ENCODE data around the gene SLC28A1. TPM values are rescaled to one million over a fixed set of nuclear protein-coding genes. Genes with fewer than 3 reads are reported as not detected.

Gene SLC28A1
- total and polyA plus RNA-seq, 4 donors: 0.09 to 39.7 (median 18.3) TPM

DNA sequence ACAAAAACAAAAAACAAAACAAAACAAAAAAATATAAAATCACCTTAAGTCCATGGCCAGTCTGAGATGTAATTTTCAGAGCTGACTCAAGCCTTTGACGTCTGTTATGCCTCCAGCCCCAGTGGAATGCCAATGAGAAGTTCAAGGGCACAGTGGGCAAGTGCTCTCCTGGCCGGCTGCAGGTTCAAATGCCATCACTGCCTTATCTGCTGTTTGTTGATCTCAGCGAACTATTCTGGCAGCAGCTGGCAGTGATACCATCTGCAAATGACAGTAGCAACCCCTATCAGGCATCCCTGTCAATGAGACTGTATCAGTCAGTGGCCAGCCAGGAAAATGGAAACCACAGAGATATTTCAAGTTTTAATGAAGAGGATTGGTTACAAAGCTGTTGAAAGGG lies 86.4 kb downstream of the SLC28A1 start:
- 42% methylated on average over 3 of the region's 3 CpGs for WGBS
- Histone ChIP-seq H3K36me3 (ENCODE audit: control insufficient read depth in 4 of 4, insufficient read depth in 3 of 4, low read depth in 1 of 4, low read length in 3 of 4) (peaks cover 0 to 3% (median 0%) of the 10 kb centered on the region in 4 donors), H3K4me1 (ENCODE audit: control insufficient read depth in 4 of 4, insufficient read depth in 4 of 4, low read length in 3 of 4) (peaks cover 0 to 3% (median 1%) of the 10 kb centered on the region in 4 donors), H3K9me3 (ENCODE audit: control insufficient read depth in 4 of 4, low read length in 3 of 4) (no peaks in the 10 kb centered on the region), H3K9ac (ENCODE audit: low read depth in 1 of 2, low read length in 2 of 2) (no peak overlapping the region), H3K27me3 (ENCODE audit: control insufficient read depth in 4 of 4, insufficient read depth in 4 of 4, low read length in 3 of 4) (no peaks in the 10 kb centered on the region), H3K4me3 (ENCODE audit: low read depth in 1 of 3, low read length in 3 of 3) (no peak overlapping the region), H3K27ac (ENCODE audit: low read depth in 1 of 2, low read length in 2 of 2) (no peak overlapping the region)
- DNase-seq (ENCODE audit: low spot score): no peak
- TF ChIP-seq, protein P1, sequence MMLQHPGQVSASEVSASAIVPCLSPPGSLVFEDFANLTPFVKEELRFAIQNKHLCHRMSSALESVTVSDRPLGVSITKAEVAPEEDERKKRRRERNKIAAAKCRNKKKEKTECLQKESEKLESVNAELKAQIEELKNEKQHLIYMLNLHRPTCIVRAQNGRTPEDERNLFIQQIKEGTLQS (IDR thresholded peaks at IDR 0.05): no peak
- TF ChIP-seq HNF4A (conservative IDR thresholded peaks at IDR 0.05) (peak in 1 of 2 donors; percentile 25), HNF4G (IDR thresholded peaks at IDR 0.05) (no peak), RXRA (IDR thresholded peaks at IDR 0.05) (peak; percentile 25 to 61), FOXA2 (IDR thresholded peaks at IDR 0.05) (no peak), SP1 (IDR thresholded peaks at IDR 0.05) (no peak), TAF1 (conservative IDR thresholded peaks at IDR 0.05) (no peak), FOXA1 (IDR thresholded peaks at IDR 0.05) (no peak), RAD21 (IDR thresholded peaks at IDR 0.05) (no peak), GABPA (IDR thresholded peaks at IDR 0.05 in 1 of 2, conservative IDR thresholded peaks at IDR 0.05 in 1 of 2) (no peak)
- TF ChIP-seq, protein P2, sequence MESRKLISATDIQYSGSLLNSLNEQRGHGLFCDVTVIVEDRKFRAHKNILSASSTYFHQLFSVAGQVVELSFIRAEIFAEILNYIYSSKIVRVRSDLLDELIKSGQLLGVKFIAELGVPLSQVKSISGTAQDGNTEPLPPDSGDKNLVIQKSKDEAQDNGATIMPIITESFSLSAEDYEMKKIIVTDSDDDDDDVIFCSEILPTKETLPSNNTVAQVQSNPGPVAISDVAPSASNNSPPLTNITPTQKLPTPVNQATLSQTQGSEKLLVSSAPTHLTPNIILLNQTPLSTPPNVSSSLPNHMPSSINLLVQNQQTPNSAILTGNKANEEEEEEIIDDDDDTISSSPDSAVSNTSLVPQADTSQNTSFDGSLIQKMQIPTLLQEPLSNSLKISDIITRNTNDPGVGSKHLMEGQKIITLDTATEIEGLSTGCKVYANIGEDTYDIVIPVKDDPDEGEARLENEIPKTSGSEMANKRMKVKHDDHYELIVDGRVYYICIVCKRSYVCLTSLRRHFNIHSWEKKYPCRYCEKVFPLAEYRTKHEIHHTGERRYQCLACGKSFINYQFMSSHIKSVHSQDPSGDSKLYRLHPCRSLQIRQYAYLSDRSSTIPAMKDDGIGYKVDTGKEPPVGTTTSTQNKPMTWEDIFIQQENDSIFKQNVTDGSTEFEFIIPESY (IDR thresholded peaks at IDR 0.05): no peak

DNA sequence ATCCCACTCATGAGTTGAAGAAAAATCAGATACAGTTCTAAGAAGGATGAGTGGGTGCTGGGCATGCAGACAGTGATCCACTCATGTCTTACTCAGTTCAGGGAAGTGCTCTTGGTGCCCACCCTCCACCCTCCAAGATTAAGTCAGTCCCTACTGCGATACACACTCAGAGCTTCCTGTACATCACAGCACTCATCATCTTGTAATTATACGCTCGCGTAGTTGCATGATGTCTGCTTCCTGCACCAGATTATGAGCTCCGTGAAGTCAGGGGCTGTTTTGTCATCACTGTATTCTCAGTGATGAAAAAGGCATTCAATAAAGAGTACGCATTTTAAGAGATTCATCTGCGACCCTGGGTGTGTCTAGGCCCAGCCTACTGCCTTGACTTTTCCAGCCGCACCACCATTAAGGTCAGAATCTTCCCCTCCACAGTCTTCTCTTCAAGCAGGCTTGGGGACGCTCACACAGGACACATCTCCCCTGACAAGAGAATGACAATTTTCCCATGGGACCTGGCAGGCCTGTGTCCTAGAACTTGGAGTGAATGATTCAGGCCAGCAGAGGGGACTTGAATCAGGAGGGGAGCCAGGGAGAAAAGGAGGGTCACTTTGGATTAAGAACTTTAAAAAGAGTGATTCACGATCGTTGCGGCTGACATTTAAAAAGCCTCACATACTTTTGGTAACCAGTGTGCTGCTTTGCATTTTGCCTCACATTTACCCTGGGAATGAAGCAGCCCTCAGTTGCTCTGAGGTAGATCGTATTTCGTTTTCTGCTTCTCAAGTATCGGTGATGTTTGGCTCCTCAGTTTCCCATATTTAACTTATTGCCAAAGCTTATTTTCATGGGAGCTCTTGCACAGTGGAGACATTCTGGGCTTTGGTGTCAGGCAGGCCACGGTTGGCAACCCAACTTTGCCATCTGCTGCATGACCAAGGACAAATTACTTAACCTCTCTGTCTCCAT lies 89.3 kb downstream of the SLC28A1 start:
- Histone ChIP-seq H3K27me3 (ENCODE audit: control insufficient read depth in 4 of 4, insufficient read depth in 4 of 4, low read length in 3 of 4) (no peaks in the 10 kb centered on the region), H3K4me1 (ENCODE audit: control insufficient read depth in 4 of 4, insufficient read depth in 4 of 4, low read length in 3 of 4) (peaks cover 0 to 5% (median 1%) of the 10 kb centered on the region in 4 donors), H3K9ac (ENCODE audit: low read depth in 1 of 2, low read length in 2 of 2) (no peak overlapping the region), H3K9me3 (ENCODE audit: control insufficient read depth in 4 of 4, low read length in 3 of 4) (no peaks in the 10 kb centered on the region), H3K27ac (ENCODE audit: low read depth in 1 of 2, low read length in 2 of 2) (no peak overlapping the region), H3K36me3 (ENCODE audit: control insufficient read depth in 4 of 4, insufficient read depth in 3 of 4, low read depth in 1 of 4, low read length in 3 of 4) (peaks cover 0 to 3% (median 0%) of the 10 kb centered on the region in 4 donors), H3K4me3 (ENCODE audit: low read depth in 1 of 3, low read length in 3 of 3) (no peak overlapping the region)
- TF ChIP-seq, protein P1 (IDR thresholded peaks at IDR 0.05): no peak
- TF ChIP-seq GABPA (IDR thresholded peaks at IDR 0.05 in 1 of 2, conservative IDR thresholded peaks at IDR 0.05 in 1 of 2) (no peak), FOXA1 (IDR thresholded peaks at IDR 0.05) (no peak)
- no peak for DNase-seq (ENCODE audit: low spot score)
- 91% methylated on average over 16 of the region's 16 CpGs for WGBS

DNA sequence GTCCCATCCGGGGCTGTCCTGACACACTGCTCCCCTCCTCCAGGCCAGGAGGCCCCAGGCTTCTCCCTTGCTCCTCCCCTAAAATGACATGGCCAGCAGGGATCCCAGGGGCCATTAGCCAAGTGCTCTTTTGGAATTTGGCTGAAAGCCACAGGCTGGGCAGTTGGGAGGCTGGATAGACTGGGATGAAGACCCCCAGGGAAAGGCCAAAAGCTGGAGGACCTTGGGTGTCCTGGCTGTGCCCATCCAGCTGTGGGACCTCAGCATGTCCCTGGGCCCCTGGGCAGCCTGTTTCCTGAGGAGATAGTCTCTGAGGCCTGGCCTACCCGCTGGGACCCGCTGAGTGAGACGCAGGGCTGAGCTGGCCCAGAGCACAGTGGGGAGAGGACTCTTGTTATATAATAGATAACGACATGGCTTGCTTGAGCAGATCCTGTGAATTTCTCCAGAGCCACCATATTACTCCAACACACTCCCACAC lies 91.4 kb downstream of the SLC28A1 start:
- Histone ChIP-seq H3K4me1 (ENCODE audit: control insufficient read depth in 4 of 4, insufficient read depth in 4 of 4, low read length in 3 of 4) (peaks cover 2 to 14% (median 7%) of the 10 kb centered on the region in 4 donors), H3K4me3 (ENCODE audit: low read depth in 1 of 3, low read length in 3 of 3) (no peak overlapping the region), H3K9ac (ENCODE audit: low read depth in 1 of 2, low read length in 2 of 2) (no peak overlapping the region), H3K36me3 (ENCODE audit: control insufficient read depth in 4 of 4, insufficient read depth in 3 of 4, low read depth in 1 of 4, low read length in 3 of 4) (no peaks in the 10 kb centered on the region), H3K27me3 (ENCODE audit: control insufficient read depth in 4 of 4, insufficient read depth in 4 of 4, low read length in 3 of 4) (no peaks in the 10 kb centered on the region), H3K9me3 (ENCODE audit: control insufficient read depth in 4 of 4, low read length in 3 of 4) (no peaks in the 10 kb centered on the region), H3K27ac (ENCODE audit: low read depth in 1 of 2, low read length in 2 of 2) (no peak overlapping the region)
- 78% methylated on average over 5 of the region's 5 CpGs for WGBS
- no peak for DNase-seq (ENCODE audit: low spot score)
- TF ChIP-seq HNF4A (conservative IDR thresholded peaks at IDR 0.05) (no peak), EGR1 (IDR thresholded peaks at IDR 0.05; ENCODE audit: low read depth in 2 of 2) (no peak), TAF1 (conservative IDR thresholded peaks at IDR 0.05) (no peak), NR2F2 (IDR thresholded peaks at IDR 0.05) (no peak), YY1 (IDR thresholded peaks at IDR 0.05) (no peak), HNF4G (IDR thresholded peaks at IDR 0.05) (no peak), GABPA (IDR thresholded peaks at IDR 0.05 in 1 of 2, conservative IDR thresholded peaks at IDR 0.05 in 1 of 2) (no peak), SP1 (IDR thresholded peaks at IDR 0.05) (no peak)
- TF ChIP-seq, protein P3, sequence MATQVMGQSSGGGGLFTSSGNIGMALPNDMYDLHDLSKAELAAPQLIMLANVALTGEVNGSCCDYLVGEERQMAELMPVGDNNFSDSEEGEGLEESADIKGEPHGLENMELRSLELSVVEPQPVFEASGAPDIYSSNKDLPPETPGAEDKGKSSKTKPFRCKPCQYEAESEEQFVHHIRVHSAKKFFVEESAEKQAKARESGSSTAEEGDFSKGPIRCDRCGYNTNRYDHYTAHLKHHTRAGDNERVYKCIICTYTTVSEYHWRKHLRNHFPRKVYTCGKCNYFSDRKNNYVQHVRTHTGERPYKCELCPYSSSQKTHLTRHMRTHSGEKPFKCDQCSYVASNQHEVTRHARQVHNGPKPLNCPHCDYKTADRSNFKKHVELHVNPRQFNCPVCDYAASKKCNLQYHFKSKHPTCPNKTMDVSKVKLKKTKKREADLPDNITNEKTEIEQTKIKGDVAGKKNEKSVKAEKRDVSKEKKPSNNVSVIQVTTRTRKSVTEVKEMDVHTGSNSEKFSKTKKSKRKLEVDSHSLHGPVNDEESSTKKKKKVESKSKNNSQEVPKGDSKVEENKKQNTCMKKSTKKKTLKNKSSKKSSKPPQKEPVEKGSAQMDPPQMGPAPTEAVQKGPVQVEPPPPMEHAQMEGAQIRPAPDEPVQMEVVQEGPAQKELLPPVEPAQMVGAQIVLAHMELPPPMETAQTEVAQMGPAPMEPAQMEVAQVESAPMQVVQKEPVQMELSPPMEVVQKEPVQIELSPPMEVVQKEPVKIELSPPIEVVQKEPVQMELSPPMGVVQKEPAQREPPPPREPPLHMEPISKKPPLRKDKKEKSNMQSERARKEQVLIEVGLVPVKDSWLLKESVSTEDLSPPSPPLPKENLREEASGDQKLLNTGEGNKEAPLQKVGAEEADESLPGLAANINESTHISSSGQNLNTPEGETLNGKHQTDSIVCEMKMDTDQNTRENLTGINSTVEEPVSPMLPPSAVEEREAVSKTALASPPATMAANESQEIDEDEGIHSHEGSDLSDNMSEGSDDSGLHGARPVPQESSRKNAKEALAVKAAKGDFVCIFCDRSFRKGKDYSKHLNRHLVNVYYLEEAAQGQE (IDR thresholded peaks at IDR 0.05): no peak
- TF ChIP-seq, protein P4, sequence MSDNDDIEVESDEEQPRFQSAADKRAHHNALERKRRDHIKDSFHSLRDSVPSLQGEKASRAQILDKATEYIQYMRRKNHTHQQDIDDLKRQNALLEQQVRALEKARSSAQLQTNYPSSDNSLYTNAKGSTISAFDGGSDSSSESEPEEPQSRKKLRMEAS (IDR thresholded peaks at IDR 0.05): no peak
- TF ChIP-seq, protein P1 (IDR thresholded peaks at IDR 0.05): no peak
- TF ChIP-seq, protein P2 (IDR thresholded peaks at IDR 0.05): no peak
